Limb (tissue), 2 donors: ENCODE results near the gene PCDHA6.
"Not testable (repeated sequence)": the region's sequence is repeated elsewhere in the genome, so short reads cannot be mapped to it uniquely, and the experiment has no call there.

ENCODE experiments used
- DNase-seq, 2 donors: peaks; one replicate each; pipeline ENCODE4 v3.0.0-alpha.2; 2016; ENCODE audit errors: extremely low spot score in 2 of 2

Gene PCDHA6

GRCh38 chr5:140857177-140857986, 29.6 kb downstream of the PCDHA6 start:
- no peak for DNase-seq

- DNase-seq, result no peak
These were observed 30.2 kb downstream of the PCDHA6 start for GRCh38 chr5:140857987-140858240.

GRCh38 chr5:140862441-140863295, 34.9 kb downstream of the PCDHA6 start:
- no peak for DNase-seq

GRCh38 chr5:140868721-140869554, 41.2 kb downstream of the PCDHA6 start, which contains the start of gene PCDHA11:
TSS of gene PCDHA11 (plus strand) at chr5:140868957. CDS start at chr5:140869104, 147 bp downstream.
- no peak for DNase-seq

- no peak for DNase-seq
These were observed 41.8 kb downstream of the PCDHA6 start for GRCh38 chr5:140869555-140869886.

- no peak for DNase-seq
These were observed 42.8 kb downstream of the PCDHA6 start for GRCh38 chr5:140870221-140871201.

GRCh38 chr5:140875085-140876065, 47.6 kb downstream of the PCDHA6 start, which contains the start of gene PCDHA12:
TSS of gene PCDHA12 (plus strand) at chr5:140875308. CDS start at chr5:140875473, 165 bp downstream.
- DNase-seq, result no peak

GRCh38 chr5:140876541-140877261, 48.9 kb downstream of the PCDHA6 start:
- not testable (repeated sequence) for DNase-seq

- no peak for DNase-seq
These were observed 49.5 kb downstream of the PCDHA6 start for GRCh38 chr5:140877262-140877581.
